Mammary microvascular endothelial cell (primary cell): ENCODE results near the gene CSTF3. TPM values are rescaled to one million over a fixed set of nuclear protein-coding genes. Genes with fewer than 3 reads are reported as not detected.

ENCODE experiments used
- total RNA-seq: library from RNA; depleted of rRNA; stranded (reverse); fragments of >200 nt; gene quantifications from 2 replicates; pipeline ENCODE4 v1.2.3, GENCODE V29; 2015

Gene CSTF3
- total RNA-seq: 24.8 and 25.8 TPM in 2 replicates

DNA sequence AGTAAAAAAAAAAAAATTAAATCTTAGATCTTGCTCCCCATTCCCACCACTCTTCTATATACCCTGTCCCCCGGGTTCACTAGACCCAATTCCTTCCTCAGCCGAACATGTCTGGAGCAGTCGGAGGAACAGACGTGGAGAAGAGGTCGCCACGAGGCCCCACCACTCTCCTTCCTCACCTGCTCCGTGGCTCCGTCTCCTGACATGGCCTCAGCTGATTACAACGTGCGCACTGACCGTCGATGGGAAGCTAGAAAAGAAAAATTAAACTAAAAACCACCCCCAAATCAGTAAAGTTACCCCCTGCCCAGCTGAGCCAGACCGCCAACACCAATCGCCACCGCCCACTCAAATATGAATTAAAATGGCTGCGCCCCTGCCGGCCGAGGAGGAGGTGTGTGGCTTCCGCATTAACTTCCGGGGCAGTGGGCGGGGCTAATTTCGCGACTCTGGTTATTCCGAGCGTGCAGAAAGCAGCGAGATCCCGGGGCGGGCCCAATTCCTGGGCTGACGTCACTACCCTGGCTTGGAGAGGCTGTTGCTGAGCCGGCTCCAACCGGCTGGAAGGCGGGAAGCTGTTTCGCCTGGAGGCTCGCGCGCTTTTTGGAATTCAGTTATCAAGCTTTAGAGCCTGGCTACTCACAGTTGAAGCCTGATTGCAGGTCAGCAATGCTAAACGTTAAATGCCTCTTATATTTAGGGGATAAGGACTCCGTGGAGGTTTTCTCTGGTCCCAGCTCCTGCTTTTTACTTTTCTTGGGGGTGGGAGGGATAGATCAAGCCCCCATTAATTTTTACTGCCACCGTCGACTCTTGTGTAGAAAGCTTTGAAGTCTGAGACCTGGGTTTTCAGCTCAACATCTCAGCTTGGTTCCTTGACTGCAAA, at the start of gene CSTF3:
CSTF3 (minus strand) TSS at position 361 of the 886 bp plus-strand sequence; CDS start at position 206, 155 bp downstream.

DNA sequence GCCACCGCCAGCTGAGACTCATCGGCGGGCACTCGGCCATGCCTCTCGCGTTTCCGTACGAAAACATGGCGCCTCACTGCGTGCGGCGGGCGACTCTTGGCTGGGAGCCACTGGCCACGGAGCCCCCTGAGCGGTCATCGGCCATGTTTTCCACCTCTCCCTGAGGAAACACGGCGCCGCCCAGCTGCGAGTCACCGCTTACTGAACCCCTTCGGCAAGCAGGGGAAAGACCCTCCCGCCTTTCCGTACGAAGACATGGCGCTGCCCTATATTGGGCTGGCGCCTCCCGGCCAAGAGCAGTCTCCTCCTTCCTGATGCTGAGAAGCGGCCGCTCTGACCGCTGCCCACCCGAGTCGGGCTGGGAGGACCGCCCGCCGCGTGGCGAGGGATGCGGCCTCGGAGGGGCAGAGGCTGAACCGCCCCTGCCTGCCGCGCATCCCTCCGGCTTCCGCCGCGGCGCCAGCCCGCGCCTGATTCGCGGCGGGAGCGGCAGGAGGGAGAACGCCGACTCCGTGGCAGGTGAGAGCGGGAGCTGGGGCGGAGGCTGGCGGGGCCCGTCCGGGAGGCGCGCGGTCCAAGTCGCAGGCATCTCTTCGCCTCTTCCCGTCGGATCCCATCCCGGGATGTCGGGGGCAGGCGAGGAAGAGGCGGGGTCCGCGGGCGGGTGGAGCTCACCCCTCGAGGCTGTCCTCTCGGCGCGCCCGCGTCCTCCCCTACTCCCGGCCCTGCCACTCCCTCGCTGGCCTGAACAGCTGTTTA, 121.8 kb downstream of the CSTF3 start, which contains the start of gene TCP11L1:
TCP11L1 (plus strand) TSS at position 299 of the 759 bp plus-strand sequence. CDS start 4,202 bp downstream, outside the sequence.

Other genes with a start within 250 kb of the CSTF3 start
- 0.39 TPM in 1 of 2 replicates, not detected in the other for gene DEPDC7, start 145.6 kb downstream of the CSTF3 start, total RNA-seq
- gene TCP11L1, start 121.9 kb downstream of the CSTF3 start, total RNA-seq: 14.9 and 26.2 TPM in 2 replicates
- gene HIPK3, start 95.9 kb upstream of the CSTF3 start, total RNA-seq: 23.8 and 27.6 TPM in 2 replicates
- 18.9 and 23.0 TPM in 2 replicates for gene KIAA1549L, start 214.6 kb upstream of the CSTF3 start, total RNA-seq